NCI-H69 (cell line): ENCODE measurements around the gene MUC2.

Experiments used
- DNase-seq: peaks from one replicate; lab custom pipeline; 2025; lab: John Stamatoyannopoulos, UW

The MUC2 gene

GRCh38 chr11:1074244-1075221, at the start of gene MUC2:
Gene MUC2, plus strand, starts transcription at chr11:1074874.
- DNase-seq, result no peak

- no peak for DNase-seq
These were observed 49.1 kb upstream of the MUC2 start for GRCh38 chr11:1025410-1026162.

- no peak for DNase-seq
These were observed 48.6 kb upstream of the MUC2 start for GRCh38 chr11:1026163-1026450.

GRCh38 chr11:1026641-1027482, 47.8 kb upstream of the MUC2 start:
- DNase-seq, result no peak

GRCh38 chr11:1027483-1028290, 47.0 kb upstream of the MUC2 start:
- DNase-seq, result no peak

GRCh38 chr11:1028291-1028540, 46.5 kb upstream of the MUC2 start:
- DNase-seq, result no peak

GRCh38 chr11:1028616-1029015, 46.1 kb upstream of the MUC2 start:
- no peak for DNase-seq

- DNase-seq, result no peak
These were observed 45.6 kb upstream of the MUC2 start for GRCh38 chr11:1029051-1029450.

- no peak for DNase-seq
These were observed 45.0 kb upstream of the MUC2 start for GRCh38 chr11:1029654-1030053.

GRCh38 chr11:1030086-1030485, 44.6 kb upstream of the MUC2 start:
- DNase-seq, result no peak

- DNase-seq, result no peak
These were observed 44.1 kb upstream of the MUC2 start for GRCh38 chr11:1030556-1030955.

- no peak for DNase-seq
These were observed 43.4 kb upstream of the MUC2 start for GRCh38 chr11:1031121-1031899.

- DNase-seq, result no peak
These were observed 42.3 kb upstream of the MUC2 start for GRCh38 chr11:1032310-1032891.

GRCh38 chr11:1033016-1033798, 41.5 kb upstream of the MUC2 start:
- no peak for DNase-seq

- no peak for DNase-seq
These were observed 40.7 kb upstream of the MUC2 start for GRCh38 chr11:1034001-1034400.

GRCh38 chr11:1034456-1035295, 40.0 kb upstream of the MUC2 start:
- DNase-seq, result no peak

- DNase-seq, result no peak
These were observed 38.9 kb upstream of the MUC2 start for GRCh38 chr11:1035577-1036283.

GRCh38 chr11:1036303-1036923, 38.3 kb upstream of the MUC2 start, which contains the start of gene MUC6:
Gene MUC6, minus strand, starts transcription at chr11:1036718. Its CDS starts 63 bp downstream, at chr11:1036655.
- DNase-seq, result peak; percentile 60
